Measurements from ENCODE around the gene IGFBP7. TPM values are rescaled to one million over a fixed set of nuclear protein-coding genes. Genes with fewer than 3 reads are reported as not detected.

IGFBP7 gene
- total RNA-seq, 2 donors from 2014 or later: 1.1 TPM; not detected in 1

DNA sequence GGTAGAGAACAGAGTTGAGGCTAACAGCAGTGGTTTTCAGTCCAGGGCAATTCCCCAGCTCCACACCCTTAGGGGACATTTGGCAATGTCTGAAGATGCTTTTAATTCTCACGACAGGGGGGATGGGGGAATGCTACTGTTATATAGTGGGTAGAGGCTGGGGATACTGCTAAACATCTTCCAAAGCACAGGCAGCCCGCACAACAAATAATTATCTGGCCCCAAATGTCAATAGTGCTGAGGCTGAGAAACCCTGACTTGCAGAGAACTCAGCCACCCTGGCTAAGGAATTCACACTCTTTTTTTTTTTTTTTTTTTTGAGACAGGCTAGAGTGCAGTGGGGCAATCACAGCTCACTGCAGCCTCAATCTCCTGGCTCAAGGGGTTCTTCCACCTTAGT lies 70.8 kb downstream of the IGFBP7 start:
- Histone ChIP-seq H3K4me1 (ENCODE audit: control insufficient read depth, insufficient read depth, low read length) (no peaks in the 10 kb centered on the region), H3K27ac (ENCODE audit: low read depth, low read length) (no peak overlapping the region), H3K27me3 (ENCODE audit: control insufficient read depth, insufficient read depth, low read length, poor library complexity, severe bottlenecking) (no peaks in the 10 kb centered on the region), H3K4me3 (ENCODE audit: low read length) (no peak overlapping the region), H3K36me3 (ENCODE audit: control insufficient read depth, insufficient read depth, low read length) (no peaks in the 10 kb centered on the region), H3K9ac (ENCODE audit: extremely low read depth, low read length, poor library complexity, severe bottlenecking) (no peak overlapping the region), H3K9me3 (ENCODE audit: control insufficient read depth, low read length) (no peaks in the 10 kb centered on the region)
- Mint-ChIP-seq H3K36me3 (ENCODE audit: low read depth) (no peaks in the 10 kb centered on the region), H3K4me3 (no peak overlapping the region), H3K27ac (no peak overlapping the region), H3K9me3 (no peaks in the 10 kb centered on the region), H3K4me1 (peaks cover 4% of the 10 kb centered on the region), H3K27me3 (ENCODE audit: insufficient read depth) (peaks cover 2% of the 10 kb centered on the region)
- 73% methylated on average over 2 of the region's 2 CpGs; no CpG with 5 or more reads in 1 of the 2 experiments for WGBS, 2 experiments (ENCODE audit: insufficient coverage in 1 of 2, insufficient read length in 1 of 2)
- no peak for TF ChIP-seq CTCF (conservative IDR thresholded peaks at IDR 0.05)
- no peak for DNase-seq

DNA sequence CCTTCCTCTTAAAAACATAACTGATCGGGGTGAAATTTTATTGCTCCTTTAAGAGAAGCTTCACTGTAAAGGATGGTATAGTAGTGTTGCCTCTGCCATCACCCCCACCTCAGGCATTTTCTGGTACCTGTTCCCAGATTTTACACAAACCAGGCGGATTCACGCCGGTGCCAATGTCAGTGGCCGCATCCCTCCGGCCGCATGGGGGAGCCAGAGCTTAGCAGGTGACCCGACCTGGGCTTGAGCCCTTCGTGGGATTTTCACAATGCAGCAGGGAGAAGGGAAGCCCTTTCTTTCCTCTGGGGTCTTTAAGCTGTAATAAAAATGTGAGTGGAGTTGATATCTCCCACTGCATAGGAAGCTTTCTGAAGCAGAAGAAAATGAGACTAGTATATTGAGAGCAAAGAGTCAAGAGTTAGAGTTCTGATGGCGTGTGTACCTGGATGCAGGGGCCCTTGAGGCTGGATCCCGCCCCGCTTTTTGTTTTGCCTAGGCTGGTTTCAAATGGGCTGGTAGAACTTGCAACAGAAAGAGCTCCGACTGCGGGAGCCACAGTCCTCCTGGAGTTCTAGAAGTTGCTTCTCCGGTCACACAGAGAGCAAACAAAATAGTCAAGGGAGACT lies 72.1 kb downstream of the IGFBP7 start:
- no peaks in the 10 kb centered on the region for H3K9me3 Mint-ChIP-seq
- Histone ChIP-seq H3K27me3 (ENCODE audit: control insufficient read depth, insufficient read depth, low read length, poor library complexity, severe bottlenecking) (no peaks in the 10 kb centered on the region), H3K4me1 (ENCODE audit: control insufficient read depth, insufficient read depth, low read length) (no peaks in the 10 kb centered on the region), H3K9ac (ENCODE audit: extremely low read depth, low read length, poor library complexity, severe bottlenecking) (no peak overlapping the region), H3K4me3 (ENCODE audit: low read length) (no peak overlapping the region), H3K36me3 (ENCODE audit: control insufficient read depth, insufficient read depth, low read length) (peaks cover 1% of the 10 kb centered on the region), H3K27ac (ENCODE audit: low read depth, low read length) (no peak overlapping the region), H3K9me3 (ENCODE audit: control insufficient read depth, low read length) (no peaks in the 10 kb centered on the region)
- peaks cover 4% of the 10 kb centered on the region for H3K4me1 Mint-ChIP-seq
- peak; percentile 93 for DNase-seq
- peak; percentile 97 for TF ChIP-seq CTCF (conservative IDR thresholded peaks at IDR 0.05)
- peak overlapping the region; percentile 29 for H3K4me3 Mint-ChIP-seq
- no peak overlapping the region for H3K27ac Mint-ChIP-seq
- H3K36me3 Mint-ChIP-seq (ENCODE audit: low read depth): no peaks in the 10 kb centered on the region
- WGBS, 2 experiments (ENCODE audit: insufficient coverage in 1 of 2, insufficient read length in 1 of 2): 29 to 33% methylated on average over 10 to 14 of the region's 15 CpGs
- peaks cover 2% of the 10 kb centered on the region for H3K27me3 Mint-ChIP-seq (ENCODE audit: insufficient read depth)

DNA sequence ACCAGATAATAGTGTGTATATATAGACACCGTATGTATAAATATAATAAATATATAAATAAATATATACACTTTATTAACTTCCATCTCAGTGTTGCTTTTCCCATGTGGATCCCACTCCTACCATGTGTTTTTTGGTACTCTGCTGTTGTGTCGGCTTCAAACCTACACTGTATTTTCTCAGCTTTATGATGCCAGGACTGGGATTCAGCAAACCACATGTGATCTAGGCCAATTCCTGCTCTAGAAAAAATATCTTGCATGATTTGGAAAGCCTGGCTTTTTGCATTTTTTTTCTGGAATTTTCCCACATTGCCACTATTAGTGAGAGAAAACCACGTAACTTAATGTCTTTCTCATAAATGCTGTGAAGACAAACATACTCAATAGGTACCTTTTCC lies 75.7 kb downstream of the IGFBP7 start:
- H3K27ac Mint-ChIP-seq: no peak overlapping the region
- 95 to 98% methylated on average over 2 of the region's 3 CpGs for WGBS, 2 experiments (ENCODE audit: insufficient coverage in 1 of 2, insufficient read length in 1 of 2)
- no peak for DNase-seq
- peaks cover 35% of the 10 kb centered on the region for H3K36me3 ChIP-seq (ENCODE audit: control insufficient read depth, insufficient read depth, low read length)
- H3K4me1 ChIP-seq (ENCODE audit: control insufficient read depth, insufficient read depth, low read length): no peaks in the 10 kb centered on the region
- H3K4me3 Mint-ChIP-seq: no peak overlapping the region
- no peak overlapping the region for H3K4me3 ChIP-seq (ENCODE audit: low read length)
- no peaks in the 10 kb centered on the region for H3K9me3 ChIP-seq (ENCODE audit: control insufficient read depth, low read length)
- no peak for TF ChIP-seq CTCF (conservative IDR thresholded peaks at IDR 0.05)
- peaks cover 4% of the 10 kb centered on the region for H3K4me1 Mint-ChIP-seq
- H3K27me3 ChIP-seq (ENCODE audit: control insufficient read depth, insufficient read depth, low read length, poor library complexity, severe bottlenecking): no peaks in the 10 kb centered on the region
- H3K9me3 Mint-ChIP-seq: no peaks in the 10 kb centered on the region
- peaks cover 2% of the 10 kb centered on the region for H3K27me3 Mint-ChIP-seq (ENCODE audit: insufficient read depth)
- H3K27ac ChIP-seq (ENCODE audit: low read depth, low read length): no peak overlapping the region
- H3K9ac ChIP-seq (ENCODE audit: extremely low read depth, low read length, poor library complexity, severe bottlenecking): no peak overlapping the region
- peaks cover 15% of the 10 kb centered on the region for H3K36me3 Mint-ChIP-seq (ENCODE audit: low read depth)
